Mesothelial cell of epicardium (in vitro differentiated cells): Measurements from ENCODE around the gene ZFYVE9. TPM values are rescaled to one million over a fixed set of nuclear protein-coding genes. Genes with fewer than 3 reads are reported as not detected.

Experiments used
- DNase-seq, 2 experiments: peaks; one replicate each; pipeline ENCODE4 v3.0.0; 2021; ENCODE audit warnings: low spot score in 2 of 2; ENCODE audit not compliant: unreplicated experiment in 2 of 2
- H3K27ac Mint-ChIP-seq: 2 replicates; pipeline ENCODE4 v1.8.0; 2021; ENCODE audit warnings: mixed read lengths
- H3K27me3 Mint-ChIP-seq: 2 replicates; pipeline ENCODE4 v1.8.0; 2021; ENCODE audit warnings: low read depth, mixed read lengths
- H3K36me3 Mint-ChIP-seq: 2 replicates; pipeline ENCODE4 v1.8.0; 2021; ENCODE audit warnings: mixed read lengths
- H3K4me1 Mint-ChIP-seq: 2 replicates; pipeline ENCODE4 v1.8.0; 2021; ENCODE audit warnings: mixed read lengths
- H3K4me3 Mint-ChIP-seq: 2 replicates; pipeline ENCODE4 v1.8.0; 2021; ENCODE audit warnings: mild to moderate bottlenecking, moderate library complexity, mixed read lengths
- H3K9me3 Mint-ChIP-seq: 2 replicates; pipeline ENCODE4 v1.8.0; 2021; ENCODE audit warnings: mixed read lengths
- CTCF ChIP-seq: fragments of 200-600 bp; sonication (generic); IDR thresholded peaks from one replicate; pipeline ENCODE4 v1.5.0; 2021; ENCODE audit warnings: antibody characterized with exemption; ENCODE audit not compliant: unreplicated experiment
- total RNA-seq: library from RNA; stranded (reverse); gene quantifications from 3 replicates; pipeline ENCODE4 v1.2.1, GENCODE V29; 2021

The ZFYVE9 gene
- total RNA-seq, 1 donor from 2014 or later: 33.3 TPM

GRCh38 chr1:52249831-52250230 lies 107.9 kb downstream of the ZFYVE9 start:
- peaks cover 1% of the 10 kb centered on the region for H3K27me3 Mint-ChIP-seq
- no peak for TF ChIP-seq CTCF
- H3K27ac Mint-ChIP-seq: no peak overlapping the region
- no peak overlapping the region for H3K4me3 Mint-ChIP-seq
- H3K36me3 Mint-ChIP-seq: peaks cover 13% of the 10 kb centered on the region
- peaks cover 18% of the 10 kb centered on the region for H3K9me3 Mint-ChIP-seq
- DNase-seq: no peak
- no peaks in the 10 kb centered on the region for H3K4me1 Mint-ChIP-seq

- H3K27ac Mint-ChIP-seq: no peak overlapping the region
- peaks cover 13% of the 10 kb centered on the region for H3K36me3 Mint-ChIP-seq
- no peak overlapping the region for H3K4me3 Mint-ChIP-seq
- DNase-seq: no peak
- H3K9me3 Mint-ChIP-seq: peaks cover 18% of the 10 kb centered on the region
- peaks cover 1% of the 10 kb centered on the region for H3K27me3 Mint-ChIP-seq
- TF ChIP-seq CTCF: no peak
- no peaks in the 10 kb centered on the region for H3K4me1 Mint-ChIP-seq
Observed at GRCh38 chr1:52253421-52253820, 111.5 kb downstream of the ZFYVE9 start.

- no peaks in the 10 kb centered on the region for H3K9me3 Mint-ChIP-seq
- no peak overlapping the region for H3K27ac Mint-ChIP-seq
- no peak for TF ChIP-seq CTCF
- DNase-seq: no peak
- no peak overlapping the region for H3K4me3 Mint-ChIP-seq
- H3K4me1 Mint-ChIP-seq: no peaks in the 10 kb centered on the region
- H3K27me3 Mint-ChIP-seq: no peaks in the 10 kb centered on the region
- H3K36me3 Mint-ChIP-seq: peaks cover 1% of the 10 kb centered on the region
Observed at GRCh38 chr1:52259886-52260285, 118.0 kb downstream of the ZFYVE9 start.

- H3K9me3 Mint-ChIP-seq: no peaks in the 10 kb centered on the region
- no peaks in the 10 kb centered on the region for H3K27me3 Mint-ChIP-seq
- no peak for TF ChIP-seq CTCF
- H3K4me3 Mint-ChIP-seq: no peak overlapping the region
- peaks cover 9% of the 10 kb centered on the region for H3K36me3 Mint-ChIP-seq
- H3K27ac Mint-ChIP-seq: no peak overlapping the region
- DNase-seq: no peak
- no peaks in the 10 kb centered on the region for H3K4me1 Mint-ChIP-seq
Observed at GRCh38 chr1:52263153-52263910, 121.4 kb downstream of the ZFYVE9 start.

GRCh38 chr1:52264530-52265115 lies 122.7 kb downstream of the ZFYVE9 start:
- H3K4me1 Mint-ChIP-seq: no peaks in the 10 kb centered on the region
- H3K27ac Mint-ChIP-seq: no peak overlapping the region
- TF ChIP-seq CTCF: no peak
- DNase-seq: no peak
- H3K4me3 Mint-ChIP-seq: no peak overlapping the region
- no peaks in the 10 kb centered on the region for H3K27me3 Mint-ChIP-seq
- H3K36me3 Mint-ChIP-seq: peaks cover 17% of the 10 kb centered on the region
- no peaks in the 10 kb centered on the region for H3K9me3 Mint-ChIP-seq
